ENCODE results near the gene ZNF425.
A peak's percentile ranks its signal among the peaks of the same experiment; 100 is the strongest.

Gene ZNF425

GRCh38 chr7:149109969-149110368 is 16.2 kb downstream of the ZNF425 start:
- H3K36me3 ChIP-seq, result no peaks in the 10 kb centered on the region
- no peaks in the 10 kb centered on the region for H3K27me3 ChIP-seq
- H3K4me1 ChIP-seq, result no peaks in the 10 kb centered on the region
- H3K9me3 ChIP-seq, result no peaks in the 10 kb centered on the region
- no peak overlapping the region for H3K4me3 ChIP-seq (ENCODE audit: low read depth, low read length)
- no peak for DNase-seq
- no peak for TF ChIP-seq CTCF (IDR thresholded peaks at IDR 0.05; ENCODE audit: low read depth, low read length)

- H3K36me3 ChIP-seq, result no peaks in the 10 kb centered on the region
- H3K27me3 ChIP-seq, result no peaks in the 10 kb centered on the region; the same call in 1 of the 2 replicates
- DNase-seq, result no peak
- H3K4me3 ChIP-seq (ENCODE audit: low read depth, low read length), result no peak overlapping the region
- H3K4me1 ChIP-seq, result no peaks in the 10 kb centered on the region
- no peak for TF ChIP-seq CTCF (IDR thresholded peaks at IDR 0.05; ENCODE audit: low read depth, low read length)
- H3K9me3 ChIP-seq, result no peaks in the 10 kb centered on the region
These were observed 21.4 kb downstream of the ZNF425 start for GRCh38 chr7:149104749-149105148.

GRCh38 chr7:149104214-149104613 is 21.9 kb downstream of the ZNF425 start:
- DNase-seq, result no peak
- Histone ChIP-seq H3K4me3 (ENCODE audit: low read depth, low read length) (no peak overlapping the region), H3K9me3 (no peaks in the 10 kb centered on the region), H3K27me3 (no peaks in the 10 kb centered on the region; the same call in 1 of the 2 replicates), H3K36me3 (no peaks in the 10 kb centered on the region), H3K4me1 (no peaks in the 10 kb centered on the region)
- TF ChIP-seq CTCF (IDR thresholded peaks at IDR 0.05; ENCODE audit: low read depth, low read length), result no peak

- H3K36me3 ChIP-seq, result no peaks in the 10 kb centered on the region
- H3K4me1 ChIP-seq, result no peaks in the 10 kb centered on the region
- no peak overlapping the region for H3K4me3 ChIP-seq (ENCODE audit: low read depth, low read length)
- H3K27me3 ChIP-seq, result no peaks in the 10 kb centered on the region; the same call in 1 of the 2 replicates
- DNase-seq, result no peak
- no peaks in the 10 kb centered on the region for H3K9me3 ChIP-seq
- no peak for TF ChIP-seq CTCF (IDR thresholded peaks at IDR 0.05; ENCODE audit: low read depth, low read length)
These were observed 22.7 kb downstream of the ZNF425 start for GRCh38 chr7:149103424-149103823.

GRCh38 chr7:149102666-149103065 is 23.5 kb downstream of the ZNF425 start:
- no peak for TF ChIP-seq CTCF (IDR thresholded peaks at IDR 0.05; ENCODE audit: low read depth, low read length)
- no peaks in the 10 kb centered on the region for H3K36me3 ChIP-seq

GRCh38 chr7:149100821-149101220 is 25.3 kb downstream of the ZNF425 start:
- no peak overlapping the region for H3K4me3 ChIP-seq (ENCODE audit: low read depth, low read length)
- no peaks in the 10 kb centered on the region; the same call in 1 of the 2 replicates for H3K27me3 ChIP-seq
- H3K36me3 ChIP-seq, result no peaks in the 10 kb centered on the region
- TF ChIP-seq CTCF (IDR thresholded peaks at IDR 0.05; ENCODE audit: low read depth, low read length), result 0 out of 2 replicates have a peak, but pooled peaks have one; percentile 3
- H3K9me3 ChIP-seq, result no peaks in the 10 kb centered on the region
- no peaks in the 10 kb centered on the region for H3K4me1 ChIP-seq
- DNase-seq, result no peak

More at GRCh38 chr7:149102666-149103065, 23.5 kb downstream of the ZNF425 start:
- no peak for DNase-seq
- Histone ChIP-seq H3K4me1 (no peaks in the 10 kb centered on the region), H3K27me3 (no peaks in the 10 kb centered on the region; the same call in 1 of the 2 replicates), H3K9me3 (no peaks in the 10 kb centered on the region), H3K4me3 (ENCODE audit: low read depth, low read length) (no peak overlapping the region)
